SU-DHL-6 (cell line): ENCODE measurements around the gene ART5.

ENCODE experiments used
- H2AFZ ChIP-seq: fragments of 200-600 bp; sonication (generic); 2 replicates; pipeline ENCODE4 v1.6.1; 2014; ENCODE audit warnings: low read depth, mild to moderate bottlenecking, moderate library complexity, mixed read lengths, antibody characterized with exemption, low read length; ENCODE audit not compliant: severe bottlenecking
- H3F3A ChIP-seq: fragments of 200-600 bp; shearing (Covaris generic); 2 replicates; pipeline ENCODE4 v1.6.0; 2016; ENCODE audit warnings: antibody characterized with exemption, mild to moderate bottlenecking; ENCODE audit not compliant: insufficient read depth
- H3K27ac ChIP-seq: fragments of 200-600 bp; sonication (generic); 2 replicates; pipeline ENCODE4 v1.5.1; 2016; ENCODE audit warnings: low read depth, mild to moderate bottlenecking, low read length, moderate library complexity, mixed read lengths
- H3K27me3 ChIP-seq: fragments of 200-600 bp; sonication (generic), shearing (Covaris generic); 2 replicates; pipeline ENCODE4 v1.6.0; 2014; ENCODE audit warnings: mild to moderate bottlenecking, low read length
- H3K36me3 ChIP-seq: fragments of 200-600 bp; sonication (generic); 2 replicates; pipeline ENCODE4 v1.6.1; 2014; ENCODE audit warnings: mild to moderate bottlenecking, low read length, mixed read lengths
- H3K4me2 ChIP-seq: fragments of 300-600, 200-600 bp; shearing (Covaris generic), sonication (generic); 2 replicates; pipeline ENCODE4 v1.6.0; 2014; ENCODE audit warnings: low read length, low read depth, mild to moderate bottlenecking; ENCODE audit not compliant: poor library complexity, severe bottlenecking
- H3K4me3 ChIP-seq: fragments of 200-600 bp; sonication (generic); 2 replicates; pipeline ENCODE4 v1.5.1; 2014; ENCODE audit warnings: antibody characterized with exemption, low read length, mild to moderate bottlenecking, mixed read lengths; ENCODE audit not compliant: insufficient read depth, poor library complexity, severe bottlenecking
- H3K79me2 ChIP-seq: fragments of 200-600 bp; sonication (generic); 2 replicates; pipeline ENCODE4 v1.6.1; 2014; ENCODE audit warnings: mild to moderate bottlenecking, low read length, moderate library complexity; ENCODE audit not compliant: insufficient read depth
- H3K9ac ChIP-seq: fragments of 200-600 bp; sonication (generic); 2 replicates; pipeline ENCODE4 v1.7.0; 2014; ENCODE audit warnings: mild to moderate bottlenecking, low read length
- H3K9me2 ChIP-seq: fragments of 200-600 bp; sonication (generic); replicated peaks from 2 replicates; pipeline ENCODE4 v1.6.1; 2014; ENCODE audit warnings: low read length; ENCODE audit not compliant: insufficient read depth
- H3K9me3 ChIP-seq: fragments of 200-600 bp; sonication (generic); 2 replicates; pipeline ENCODE4 v1.6.1; 2014; ENCODE audit warnings: low read length, mixed read lengths; ENCODE audit not compliant: insufficient read depth
- H4K20me1 ChIP-seq: fragments of 200-600 bp; sonication (generic); 2 replicates; pipeline ENCODE4 v1.6.1; 2014; ENCODE audit warnings: low read depth, mild to moderate bottlenecking, antibody characterized with exemption, low read length, moderate library complexity, mixed read lengths
- EZH2phosphoT487 ChIP-seq: fragments of 200-600 bp; sonication (generic), shearing (Covaris generic); conservative IDR thresholded peaks from 2 replicates; pipeline ENCODE4 v1.6.1; 2018; ENCODE audit warnings: mild to moderate bottlenecking, antibody characterized with exemption, low read length, moderate library complexity, mixed read lengths
- TF ChIP-seq, protein P1 (sequence below): fragments of 200-600 bp; sonication (generic); IDR thresholded peaks from one replicate; pipeline ENCODE4 v1.5.1; 2017; ENCODE audit warnings: antibody characterized with exemption, mild to moderate bottlenecking, low read length, moderate library complexity; ENCODE audit not compliant: insufficient read depth, poor library complexity, severe bottlenecking

ART5 gene

GRCh38 chr11:3641701-3642070, at the start of gene ART5:
TSS of gene ART5 (minus strand) at chr11:3641992. CDS start at chr11:3641862, 130 bp downstream.
- Histone ChIP-seq H3K9ac (no peak within 1 kb of the TSS), H3K9me2 (no peaks in the 10 kb centered on the region), H2AFZ (no peak within 1 kb of the TSS), H3K27me3 (no peaks in the 10 kb centered on the region), H3K36me3 (no peaks in the 10 kb centered on the region), H3K79me2 (no peaks in the 10 kb centered on the region), H3K4me2 (no peak within 1 kb of the TSS), H3K4me3 (no peak within 1 kb of the TSS), H3F3A (no peaks in the 10 kb centered on the region), H3K9me3 (no peaks in the 10 kb centered on the region), H4K20me1 (no peaks in the 10 kb centered on the region), H3K27ac (no peak within 1 kb of the TSS)
- TF ChIP-seq, protein P1, sequence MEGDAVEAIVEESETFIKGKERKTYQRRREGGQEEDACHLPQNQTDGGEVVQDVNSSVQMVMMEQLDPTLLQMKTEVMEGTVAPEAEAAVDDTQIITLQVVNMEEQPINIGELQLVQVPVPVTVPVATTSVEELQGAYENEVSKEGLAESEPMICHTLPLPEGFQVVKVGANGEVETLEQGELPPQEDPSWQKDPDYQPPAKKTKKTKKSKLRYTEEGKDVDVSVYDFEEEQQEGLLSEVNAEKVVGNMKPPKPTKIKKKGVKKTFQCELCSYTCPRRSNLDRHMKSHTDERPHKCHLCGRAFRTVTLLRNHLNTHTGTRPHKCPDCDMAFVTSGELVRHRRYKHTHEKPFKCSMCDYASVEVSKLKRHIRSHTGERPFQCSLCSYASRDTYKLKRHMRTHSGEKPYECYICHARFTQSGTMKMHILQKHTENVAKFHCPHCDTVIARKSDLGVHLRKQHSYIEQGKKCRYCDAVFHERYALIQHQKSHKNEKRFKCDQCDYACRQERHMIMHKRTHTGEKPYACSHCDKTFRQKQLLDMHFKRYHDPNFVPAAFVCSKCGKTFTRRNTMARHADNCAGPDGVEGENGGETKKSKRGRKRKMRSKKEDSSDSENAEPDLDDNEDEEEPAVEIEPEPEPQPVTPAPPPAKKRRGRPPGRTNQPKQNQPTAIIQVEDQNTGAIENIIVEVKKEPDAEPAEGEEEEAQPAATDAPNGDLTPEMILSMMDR = no peak
- no peak for TF ChIP-seq EZH2phosphoT487

- H2AFZ ChIP-seq = no peak overlapping the region
- peaks cover 64% of the 10 kb centered on the region for H3K36me3 ChIP-seq
- no peaks in the 10 kb centered on the region for H3F3A ChIP-seq
- no peak for TF ChIP-seq EZH2phosphoT487
- TF ChIP-seq, protein P1 = no peak
- H4K20me1 ChIP-seq = no peaks in the 10 kb centered on the region
- no peak overlapping the region for H3K4me2 ChIP-seq
- H3K27ac ChIP-seq = no peak overlapping the region
- H3K9ac ChIP-seq = no peak overlapping the region
- H3K27me3 ChIP-seq = no peaks in the 10 kb centered on the region
- H3K9me3 ChIP-seq = no peaks in the 10 kb centered on the region
- no peaks in the 10 kb centered on the region for H3K9me2 ChIP-seq
- H3K79me2 ChIP-seq = no peaks in the 10 kb centered on the region
- H3K4me3 ChIP-seq = no peak overlapping the region
These were observed 45.0 kb upstream of the ART5 start for GRCh38 chr11:3686751-3687150.

DNA sequence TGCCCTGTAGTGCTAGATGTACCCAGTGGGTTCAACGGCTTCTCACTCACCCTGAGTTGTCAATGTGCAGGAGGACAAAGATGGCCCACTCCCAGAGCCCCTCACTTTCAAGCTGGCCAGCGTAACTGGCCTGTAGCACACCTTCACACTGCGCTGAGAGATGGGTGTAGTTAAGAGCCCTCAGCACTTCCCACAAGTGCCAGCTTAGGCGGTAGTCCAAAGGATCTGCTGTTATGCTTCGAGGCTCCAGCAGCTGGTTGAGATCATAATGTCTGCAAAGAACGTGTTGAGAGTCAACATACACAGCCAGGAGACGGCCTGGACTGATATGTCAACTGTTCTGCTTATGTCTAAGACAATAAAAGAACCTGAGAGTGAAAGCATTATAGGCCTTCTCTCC, 44.1 kb upstream of the ART5 start:
- H3K27ac ChIP-seq = no peak overlapping the region

More for the DNA sequence above, 44.1 kb upstream of the ART5 start:
- no peak for TF ChIP-seq EZH2phosphoT487
- TF ChIP-seq, protein P1 = no peak
- no peak overlapping the region for H3K4me2 ChIP-seq
- no peak overlapping the region for H3K4me3 ChIP-seq
- H4K20me1 ChIP-seq = no peaks in the 10 kb centered on the region
- H3K79me2 ChIP-seq = no peaks in the 10 kb centered on the region
- H3K9me2 ChIP-seq = no peaks in the 10 kb centered on the region
- H3K27me3 ChIP-seq = no peaks in the 10 kb centered on the region
- H2AFZ ChIP-seq = no peak overlapping the region
- no peak overlapping the region for H3K9ac ChIP-seq
- H3F3A ChIP-seq = no peaks in the 10 kb centered on the region
- H3K36me3 ChIP-seq = peaks cover 59% of the 10 kb centered on the region
- H3K9me3 ChIP-seq = no peaks in the 10 kb centered on the region
